H1 (cell line): ENCODE data around the gene CXXC4. TPM values are rescaled to one million over a fixed set of nuclear protein-coding genes. Genes with fewer than 3 reads are reported as not detected.

Experiments
- SIX5 ChIP-seq: IDR thresholded peaks from 2 replicates; pipeline ENCODE4 v1.6.1; 2011; ENCODE audit warnings: mild to moderate bottlenecking, low read depth, low read length
- SP1 ChIP-seq: IDR thresholded peaks from 2 replicates; pipeline ENCODE4 v1.6.1; 2011; ENCODE audit warnings: low read depth, low read length
- SUZ12 ChIP-seq: fragments of 200-600 bp; sonication (generic); IDR thresholded peaks from 2 replicates; pipeline ENCODE4 v1.6.1; 2012; ENCODE audit warnings: mild to moderate bottlenecking, inconsistent platforms, low read length, moderate library complexity, mixed read lengths
- polyA plus RNA-seq, 7 experiments: library from polyadenylated mRNA; depleted of rRNA in 3 of 7; stranded (reverse) in 5 of 7; unstranded in 2 of 7; fragments of >200 nt in 5 of 7; fragments of 200-250 nt in 2 of 7; gene quantifications; 1 replicate in 5 of 7; 2 replicates in 1 of 7; 4 replicates in 1 of 7; pipeline versions ENCODE4 v1.2.1 to v1.2.3, GENCODE V29; 2011 to 2013; ENCODE audit warnings: missing spikeins in 2 of 7, mixed read lengths in 2 of 7
- total RNA-seq: library from RNA; stranded (reverse); fragmentation: NEBNext Ultra II Directional; extraction: Animal tissue kit (Norgen Biotek cat#: 25700); gene quantifications from 2 replicates; pipeline ENCODE4 v1.2.1, GENCODE V29; 2021

CXXC4 gene
- total and polyA plus RNA-seq, 2 of the 8 experiments (the other 6 are each of a cell fraction or from before 2014, with no cell fraction given), result 1.3 to 1.8 TPM

DNA sequence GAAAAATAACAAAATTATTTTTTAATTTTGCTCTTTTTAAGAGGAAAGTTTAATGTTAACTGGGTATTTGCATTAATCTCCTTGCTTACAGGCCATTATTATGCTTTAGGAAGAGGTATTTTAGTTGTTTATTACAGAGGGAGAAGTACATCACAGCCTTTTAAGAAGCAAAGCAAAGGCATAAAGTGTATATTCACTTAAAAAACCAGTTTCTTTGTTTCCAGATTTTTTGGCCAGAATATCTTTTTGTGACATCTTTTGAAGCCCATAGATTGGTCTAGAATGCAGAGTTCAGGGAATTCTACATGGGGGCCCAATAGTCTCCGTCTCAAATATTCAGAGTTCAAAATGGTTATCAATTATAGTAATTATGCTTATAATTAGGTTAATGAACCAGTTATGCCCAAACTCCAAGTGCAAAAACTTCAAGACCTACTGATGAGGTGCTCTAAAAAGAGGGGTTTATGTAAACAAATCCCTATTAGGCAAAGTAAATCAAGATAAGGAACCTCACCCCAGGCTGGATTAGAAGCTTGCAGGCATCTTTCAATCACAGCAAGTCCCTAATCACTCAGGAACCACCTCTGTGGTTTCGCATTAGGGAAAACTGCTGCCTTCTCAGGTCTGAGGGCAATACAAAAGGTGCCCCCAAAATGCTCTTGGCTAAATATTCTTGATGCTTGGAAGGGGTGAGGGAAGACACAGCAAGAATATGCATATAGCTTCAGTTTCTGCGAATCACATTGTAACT lies 1.4 kb downstream of the CXXC4 start (continued):
- TF ChIP-seq SUZ12, result no peak
- TF ChIP-seq SP1, result no peak
- no peak for TF ChIP-seq SIX5
